ENCODE data around the gene MYLK2.
A peak's percentile ranks its signal among the peaks of the same experiment; 100 is the strongest.

Gene MYLK2

DNA sequence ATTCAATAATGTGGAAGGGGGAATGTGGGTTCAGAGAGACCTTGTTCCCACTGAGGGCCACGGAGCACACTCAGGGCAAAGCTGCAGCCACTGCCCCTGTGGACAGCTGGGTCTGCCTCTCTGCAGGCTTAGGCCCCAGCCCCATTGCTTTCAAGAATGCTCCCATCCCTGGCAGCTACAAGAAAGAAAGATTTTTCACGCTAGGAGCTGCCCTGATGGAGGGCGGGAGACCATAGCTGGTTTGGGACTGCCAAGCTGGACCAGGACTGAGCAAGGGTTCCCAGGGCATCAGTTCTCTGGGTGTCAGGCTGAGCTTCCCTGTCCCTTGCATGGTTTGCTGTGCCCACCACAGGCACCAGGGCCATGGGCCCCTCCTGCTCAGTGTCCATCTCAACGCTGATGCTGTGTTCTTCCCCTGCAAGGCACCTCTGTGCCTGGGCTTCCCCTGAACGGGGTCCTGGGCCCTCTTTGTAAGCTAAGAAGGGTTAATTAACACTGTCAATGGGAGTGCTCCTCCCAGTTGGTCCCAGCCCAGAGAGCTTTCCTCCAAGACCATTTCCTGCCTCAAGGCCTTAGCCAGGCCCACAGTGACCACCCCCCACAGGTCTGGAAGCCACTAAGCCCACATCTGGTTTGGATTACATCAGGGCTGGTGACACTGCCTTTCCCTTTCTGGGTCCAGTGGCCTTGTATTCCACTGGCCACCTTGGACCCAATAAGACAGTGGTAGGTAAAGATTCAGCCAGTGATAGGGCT lies 17.9 kb downstream of the MYLK2 start:
- no peak for DNase-seq

GRCh38 chr20:31837896-31838397 lies 18.8 kb downstream of the MYLK2 start:
- no peak for DNase-seq

- DNase-seq = no peak
These were observed 19.6 kb downstream of the MYLK2 start for GRCh38 chr20:31838646-31839292.

GRCh38 chr20:31839782-31840487 lies 20.8 kb downstream of the MYLK2 start:
- no peak for DNase-seq

- DNase-seq = no peak
These were observed 22.0 kb downstream of the MYLK2 start for GRCh38 chr20:31840906-31841816.

- DNase-seq = no peak
These were observed 22.8 kb downstream of the MYLK2 start for GRCh38 chr20:31841928-31842327.

DNA sequence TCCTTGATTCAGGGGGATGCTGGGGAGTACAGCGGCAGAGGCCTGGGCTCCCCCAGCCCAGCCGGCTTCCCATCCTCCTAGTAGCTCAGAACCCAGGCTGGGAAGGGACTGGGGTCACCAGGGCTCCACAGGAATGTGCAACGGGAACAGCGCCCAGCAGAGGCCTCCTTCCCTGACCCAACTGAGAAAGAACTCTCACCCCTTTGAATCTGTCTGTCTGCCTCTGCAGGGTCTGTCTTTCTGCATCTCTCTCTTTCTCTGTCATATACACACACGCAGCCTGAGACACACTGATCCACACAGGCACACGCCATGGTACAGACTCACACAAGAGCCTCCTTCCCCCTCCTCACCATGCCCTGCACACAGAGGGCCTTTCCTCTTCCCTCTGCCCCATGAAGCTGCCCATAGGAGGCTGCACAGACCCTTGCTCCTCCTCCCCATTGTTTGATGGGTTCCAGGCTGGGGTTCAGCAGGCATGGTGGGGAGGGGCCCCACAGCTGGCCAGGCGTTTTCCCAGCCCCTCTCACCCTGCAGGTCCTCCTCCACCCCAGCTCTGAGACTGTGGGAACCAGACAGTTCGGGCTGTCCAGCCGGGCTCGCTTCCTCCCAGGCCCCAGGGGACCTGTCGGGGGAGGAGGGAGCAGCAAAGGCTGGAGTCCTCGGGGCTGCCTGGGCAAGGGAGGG lies 23.5 kb downstream of the MYLK2 start:
- DNase-seq = no peak

DNA sequence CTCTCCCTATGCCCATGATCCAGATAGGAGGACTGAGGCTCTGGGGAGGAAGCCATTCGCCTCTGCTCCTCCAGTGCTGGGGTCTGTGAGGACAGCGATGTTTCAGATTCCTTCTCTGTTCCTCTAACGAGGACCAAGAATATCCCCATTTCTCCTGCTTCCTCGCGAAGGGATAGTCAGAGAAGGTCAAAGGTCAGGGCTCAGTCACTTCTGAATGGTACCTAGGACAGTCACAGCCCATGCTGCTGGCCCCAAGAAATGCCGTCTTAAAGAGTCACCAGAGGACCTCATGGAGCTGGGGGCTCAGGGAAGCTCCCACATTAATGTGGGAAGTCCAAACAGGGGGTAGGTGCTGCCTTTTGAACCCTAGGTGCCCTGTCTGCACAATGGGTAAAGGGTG lies 24.1 kb downstream of the MYLK2 start:
- no peak for DNase-seq

- DNase-seq = no peak
These were observed 24.7 kb downstream of the MYLK2 start for GRCh38 chr20:31843881-31844280.

DNA sequence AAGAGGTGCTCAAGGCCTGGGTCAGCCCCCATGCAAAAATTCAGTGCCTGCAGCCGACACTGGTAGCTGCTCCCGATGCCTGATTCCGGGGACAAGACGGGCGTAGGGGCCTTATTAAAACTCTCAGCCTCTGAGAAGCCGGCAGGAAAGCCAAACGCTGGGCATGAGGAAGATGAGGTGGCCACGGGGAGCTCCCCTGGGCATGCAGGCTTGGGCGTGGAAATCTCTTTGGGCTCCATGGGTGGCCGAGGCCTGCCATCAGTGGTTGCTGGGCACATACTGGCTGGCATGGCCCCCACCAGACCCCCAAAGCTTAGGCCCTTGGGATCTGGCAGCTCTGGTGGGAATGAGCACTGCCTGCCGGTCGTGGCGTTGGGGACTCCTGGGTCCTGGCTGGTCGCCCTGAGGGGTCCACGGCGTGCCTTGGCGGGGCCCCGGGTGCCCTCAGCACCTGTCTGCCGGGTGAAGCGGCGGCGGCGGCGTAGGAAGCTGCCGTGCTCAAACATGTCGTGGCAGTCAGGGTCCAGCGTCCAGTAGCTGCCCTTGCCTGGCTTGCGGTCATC lies 25.7 kb downstream of the MYLK2 start:
- no peak for DNase-seq

DNA sequence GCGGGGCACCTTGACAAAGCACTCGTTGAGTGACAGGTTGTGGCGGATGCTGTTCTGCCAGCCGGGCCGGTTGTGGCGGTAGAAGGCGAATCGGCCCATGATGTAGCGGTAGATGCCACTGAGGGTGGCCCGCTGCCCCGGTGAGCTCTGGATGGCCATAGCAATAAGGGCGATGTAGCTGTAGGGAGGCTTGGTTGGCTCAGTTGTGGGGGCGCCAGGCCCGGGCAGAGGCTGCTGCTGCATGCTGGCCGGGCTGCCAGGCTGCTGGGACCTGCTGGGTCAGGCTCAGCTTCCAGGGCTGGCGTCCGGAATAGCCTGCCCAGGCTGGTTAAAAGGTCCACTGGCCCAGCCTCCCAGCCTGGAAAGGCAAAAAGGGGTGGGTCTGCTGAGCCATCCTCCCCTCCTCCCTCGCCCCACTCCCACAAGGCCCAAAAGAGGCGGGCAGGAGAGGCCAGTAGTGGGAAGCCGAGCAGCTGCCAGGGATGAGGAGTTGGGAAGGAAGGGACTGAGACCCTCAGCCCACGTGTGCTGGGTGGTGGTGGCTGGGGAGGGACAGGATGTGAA lies 26.2 kb downstream of the MYLK2 start, which contains the start of gene FOXS1:
Gene FOXS1, minus strand, starts transcription at position 305 of the 564 bp plus-strand sequence. Its CDS starts 62 bp downstream, at position 243.
- DNase-seq = peak; percentile 69

DNA sequence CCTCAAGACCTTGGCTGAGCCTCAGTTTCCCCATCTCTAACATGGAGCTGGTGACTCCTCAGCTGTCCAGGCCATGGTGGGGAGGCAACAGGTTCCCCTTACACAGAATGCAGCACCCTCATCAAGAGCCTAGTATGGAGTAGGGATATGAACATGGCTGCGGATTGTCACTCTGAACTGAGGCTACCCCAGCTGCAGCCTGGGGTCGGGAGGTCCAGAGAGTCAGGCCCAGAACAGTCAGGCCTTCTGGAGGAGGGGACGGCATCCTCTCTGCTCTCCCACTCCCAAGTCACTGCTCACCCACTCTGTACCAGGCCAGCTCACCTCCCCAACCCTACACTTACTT lies 27.6 kb downstream of the MYLK2 start:
- DNase-seq = no peak

DNA sequence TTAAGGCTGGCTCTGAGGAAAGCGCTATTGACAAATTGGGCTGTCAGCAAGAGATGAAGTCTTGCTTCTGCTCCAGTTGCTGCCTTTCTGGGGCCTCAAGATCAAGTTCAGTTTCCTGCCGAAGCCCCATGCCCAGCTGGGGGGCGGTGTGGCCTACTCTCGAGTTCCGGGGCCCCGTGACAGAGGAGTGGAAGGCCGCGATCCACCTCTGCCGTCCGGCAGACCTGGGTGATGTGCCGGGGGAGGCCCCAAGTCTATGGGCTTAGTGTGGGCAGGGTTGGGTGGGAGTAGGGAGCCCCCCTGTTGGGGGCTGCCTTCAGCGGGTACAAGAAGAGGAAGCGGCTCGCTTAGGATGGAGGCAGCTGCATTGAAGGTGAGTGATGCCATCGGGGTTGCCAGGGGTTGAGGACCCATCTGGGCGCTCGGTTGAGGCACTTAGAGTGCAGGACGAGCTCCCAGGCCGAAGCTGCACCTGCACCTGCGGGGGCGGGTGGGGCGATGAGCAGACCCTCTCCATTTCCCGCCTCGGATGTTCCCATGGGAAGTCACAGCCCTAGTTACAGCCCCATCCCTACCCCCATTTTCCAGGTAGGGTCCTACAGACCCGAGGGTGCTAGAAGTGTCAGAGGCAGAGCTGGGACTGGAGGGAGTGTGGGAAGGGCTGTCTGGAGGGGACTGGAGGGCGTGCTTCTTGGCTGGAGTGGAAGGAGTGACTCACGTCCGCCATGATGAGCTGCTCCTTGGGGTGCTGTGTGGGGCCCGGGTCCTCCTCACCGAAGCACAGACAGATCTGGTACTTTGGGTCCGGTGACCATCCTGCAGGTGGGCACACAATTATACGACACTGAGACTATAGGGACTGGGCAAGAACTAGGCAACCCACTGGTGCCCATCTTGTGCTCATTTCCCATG lies 29.2 kb downstream of the MYLK2 start:
- no peak for DNase-seq

- DNase-seq = no peak
These were observed 30.3 kb downstream of the MYLK2 start for GRCh38 chr20:31849306-31849930.

DNA sequence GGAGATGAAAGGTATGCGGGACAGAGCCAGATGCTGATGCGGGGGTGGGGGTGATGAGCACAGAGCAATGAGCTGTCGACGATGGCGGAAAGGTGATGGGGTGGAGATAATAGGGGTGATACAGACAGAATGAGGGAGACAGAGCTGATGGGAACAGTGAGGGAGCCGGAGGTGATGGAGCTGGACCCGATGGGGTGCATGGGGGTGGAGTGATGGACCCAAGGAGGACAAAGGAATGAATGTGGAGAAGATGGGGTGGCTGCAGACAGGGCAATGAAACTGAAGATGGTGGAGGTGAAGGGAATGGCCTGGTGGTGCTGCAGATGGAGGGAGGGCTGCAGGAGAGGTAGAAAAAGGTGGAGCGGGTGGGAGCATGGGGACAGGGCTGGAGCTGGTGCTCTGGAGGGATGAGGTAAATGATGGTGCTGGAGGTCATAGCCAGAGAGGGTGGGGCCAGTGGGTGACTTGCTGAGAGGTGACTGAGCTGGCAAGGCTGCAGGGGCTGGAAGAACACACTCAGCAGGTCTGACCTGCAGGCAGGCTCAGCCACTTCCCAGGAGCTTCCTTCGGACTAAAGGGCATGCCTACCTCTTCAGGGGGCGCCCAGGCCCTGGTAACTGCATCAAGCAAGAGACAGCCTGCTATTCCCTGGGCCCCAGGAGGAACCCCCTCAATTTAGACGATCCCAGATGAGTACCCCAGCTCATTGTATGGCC lies 32.2 kb downstream of the MYLK2 start:
- no peak for DNase-seq

GRCh38 chr20:31853481-31853880 lies 34.3 kb downstream of the MYLK2 start:
- no peak for DNase-seq

DNA sequence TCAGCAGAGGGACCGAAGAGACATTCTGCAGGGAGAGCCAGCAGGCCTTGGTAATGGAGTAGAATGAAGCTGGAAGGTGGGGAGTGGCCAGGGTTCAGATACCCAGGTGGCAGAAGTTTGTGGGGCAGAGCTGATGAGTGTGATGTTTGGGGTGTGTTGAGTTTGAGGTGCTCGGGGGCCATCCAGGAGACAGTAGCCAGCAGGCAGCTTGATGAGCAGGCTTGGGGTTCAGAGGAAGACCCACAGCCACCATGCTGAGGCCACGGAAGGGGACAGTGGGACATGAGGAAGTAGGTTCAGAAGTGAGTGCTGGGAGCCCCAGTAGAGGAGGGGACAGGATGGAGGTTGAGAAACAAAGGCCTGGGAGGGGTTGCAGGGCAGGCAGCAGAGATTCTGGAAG lies 37.4 kb downstream of the MYLK2 start:
- DNase-seq = no peak

- DNase-seq = peak; percentile 35
These were observed 39.0 kb downstream of the MYLK2 start for GRCh38 chr20:31857861-31858759.

Data from right forelimb (tissue), 1 donor.